Medulla oblongata (tissue), 1 donor: ENCODE data around the gene POGZ.

Source experiments
- DNase-seq: peaks from one replicate; pipeline ENCODE4 v3.0.0-alpha.2; 2015; ENCODE audit errors: extremely low spot score

Gene POGZ

GRCh38 chr1:151459331-151460046 is at the start of gene POGZ:
Gene POGZ, minus strand, starts transcription at chr1:151459494. Its CDS starts 17,290 bp downstream, at chr1:151442204.
- DNase-seq = peak; percentile 95

GRCh38 chr1:151508833-151509232 is 49.5 kb upstream of the POGZ start:
- no peak for DNase-seq

GRCh38 chr1:151504759-151505158 is 45.5 kb upstream of the POGZ start:
- DNase-seq = no peak

- DNase-seq = no peak
These were observed 45.0 kb upstream of the POGZ start for GRCh38 chr1:151504252-151504651.

GRCh38 chr1:151502859-151503780 is 43.8 kb upstream of the POGZ start:
- no peak for DNase-seq

GRCh38 chr1:151502035-151502700 is 42.9 kb upstream of the POGZ start:
- no peak for DNase-seq

- DNase-seq = no peak
These were observed 42.2 kb upstream of the POGZ start for GRCh38 chr1:151501474-151501873.

- no peak for DNase-seq
These were observed 40.6 kb upstream of the POGZ start for GRCh38 chr1:151499930-151500329.

GRCh38 chr1:151499365-151499764 is 40.1 kb upstream of the POGZ start:
- no peak for DNase-seq

GRCh38 chr1:151495316-151495715 is 36.0 kb upstream of the POGZ start:
- peak; percentile 86 for DNase-seq

GRCh38 chr1:151494741-151495281 is 35.5 kb upstream of the POGZ start:
- DNase-seq = peak; percentile 48

- DNase-seq = no peak
These were observed 33.7 kb upstream of the POGZ start for GRCh38 chr1:151493042-151493441.

GRCh38 chr1:151492120-151492519 is 32.8 kb upstream of the POGZ start:
- DNase-seq = no peak

GRCh38 chr1:151491641-151492040 is 32.3 kb upstream of the POGZ start:
- DNase-seq = no peak

GRCh38 chr1:151486557-151486956 is 27.3 kb upstream of the POGZ start:
- no peak for DNase-seq

- DNase-seq = no peak
These were observed 26.5 kb upstream of the POGZ start for GRCh38 chr1:151485685-151486255.

- no peak for DNase-seq
These were observed 22.7 kb upstream of the POGZ start for GRCh38 chr1:151482017-151482416.

GRCh38 chr1:151479462-151479861 is 20.2 kb upstream of the POGZ start:
- DNase-seq = no peak

- DNase-seq = no peak
These were observed 19.6 kb upstream of the POGZ start for GRCh38 chr1:151478923-151479322.

- no peak for DNase-seq
These were observed 19.0 kb upstream of the POGZ start for GRCh38 chr1:151478140-151478812.

GRCh38 chr1:151477066-151477465 is 17.8 kb upstream of the POGZ start:
- no peak for DNase-seq
